NCI-H460 (cell line): ENCODE data around the gene DUSP22. TPM values are rescaled to one million over a fixed set of nuclear protein-coding genes. Genes with fewer than 3 reads are reported as not detected.
A peak's percentile ranks its signal among the peaks of the same experiment; 100 is the strongest.

Experiments
- DNase-seq: peaks from one replicate; pipeline ENCODE4 v3.0.0-alpha.2; 2016; ENCODE audit warnings: low read depth; ENCODE audit errors: extremely low read depth
- total RNA-seq: library from RNA; depleted of rRNA; stranded (reverse); fragments of >200 nt; shearing (Covaris generic); gene quantifications from 2 replicates; pipeline ENCODE4 v1.2.3, GENCODE V29; 2014

Gene DUSP22
- total RNA-seq, 1 experiment from 2014 or later = 48.4 TPM

- DNase-seq = no peak
Observed at GRCh38 chr6:336159-337114, 44.1 kb downstream of the DUSP22 start.

- peak; percentile 64 for DNase-seq
Observed at GRCh38 chr6:337805-338368, 45.6 kb downstream of the DUSP22 start.

- peak; percentile 89 for DNase-seq
Observed at GRCh38 chr6:338815-339262, 46.6 kb downstream of the DUSP22 start.

- no peak for DNase-seq
Observed at GRCh38 chr6:339480-339879, 47.2 kb downstream of the DUSP22 start.

- no peak for DNase-seq
Observed at GRCh38 chr6:340186-340955, 48.1 kb downstream of the DUSP22 start.

- DNase-seq = no peak
Observed at GRCh38 chr6:340991-341827, 48.9 kb downstream of the DUSP22 start.

- DNase-seq = no peak
Observed at GRCh38 chr6:341914-342831, 49.9 kb downstream of the DUSP22 start.

- DNase-seq = no peak
Observed at GRCh38 chr6:342832-343179, 50.5 kb downstream of the DUSP22 start.

GRCh38 chr6:343226-343935, 51.1 kb downstream of the DUSP22 start:
- DNase-seq = no peak

- no peak for DNase-seq
Observed at GRCh38 chr6:343960-344815, 51.9 kb downstream of the DUSP22 start.

- no peak for DNase-seq
Observed at GRCh38 chr6:344816-345340, 52.6 kb downstream of the DUSP22 start.

GRCh38 chr6:345747-346385, 53.6 kb downstream of the DUSP22 start:
- DNase-seq = no peak

- DNase-seq = no peak
Observed at GRCh38 chr6:346386-347030, 54.2 kb downstream of the DUSP22 start.

GRCh38 chr6:347232-347631, 54.9 kb downstream of the DUSP22 start:
- DNase-seq = no peak

GRCh38 chr6:347951-348859, 55.9 kb downstream of the DUSP22 start:
- DNase-seq = no peak
